Measurements from ENCODE around the gene CLDND1. TPM values are rescaled to one million over a fixed set of nuclear protein-coding genes. Genes with fewer than 3 reads are reported as not detected.
A peak's percentile ranks its signal among the peaks of the same experiment; 100 is the strongest.

CLDND1 gene
- total and polyA plus RNA-seq, 10 of the 15 experiments (the other 5 are each of a cell fraction or from before 2014, with no cell fraction given) = 97.8 to 225 (median 152) TPM

DNA sequence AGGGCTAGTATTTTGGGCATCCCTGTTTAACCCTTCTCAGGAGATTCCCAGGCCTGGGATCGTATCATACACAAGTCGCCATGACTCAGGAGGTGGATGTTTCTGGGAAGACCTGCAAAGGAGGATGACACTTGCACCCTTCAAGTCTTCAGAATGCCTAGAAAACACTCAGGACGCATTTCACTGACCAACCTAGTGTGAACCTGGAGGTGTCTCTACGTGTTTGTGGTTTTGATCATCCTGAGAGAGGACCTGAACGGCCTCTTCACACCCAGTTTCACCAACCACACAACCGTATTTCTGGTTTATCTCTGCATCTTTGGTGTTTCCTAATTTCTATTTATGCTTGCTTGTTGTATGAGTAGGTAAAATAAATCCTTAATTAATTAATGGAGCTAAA, 2.8 kb upstream of the CLDND1 start (continued):
- 0 out of 2 replicates have a peak, but pooled peaks have one; percentile 56 for TF ChIP-seq MLLT1 (IDR thresholded peaks at IDR 0.05)
- TF ChIP-seq BMI1 (IDR thresholded peaks at IDR 0.05; ENCODE audit: borderline replicate concordance) = peak; percentile 40; the same call in 1 of the 2 replicates
- TF ChIP-seq RB1 (IDR thresholded peaks at IDR 0.05; ENCODE audit: borderline replicate concordance) = no peak
- TF ChIP-seq BACH1 (IDR thresholded peaks at IDR 0.05; ENCODE audit: borderline replicate concordance) = peak; percentile 97
- TF ChIP-seq TCF3 (IDR thresholded peaks at IDR 0.05; ENCODE audit: borderline replicate concordance, insufficient read depth, low read depth, low read length) = no peak
- TF ChIP-seq SP1 (IDR thresholded peaks at IDR 0.05; ENCODE audit: low read depth, low read length) = no peak
- no peak for TF ChIP-seq CHD1 (IDR thresholded peaks at IDR 0.05; ENCODE audit: low read depth, low read length)
- 0 out of 2 replicates have a peak, but pooled peaks have one; percentile 20 for TF ChIP-seq ATF7 (IDR thresholded peaks at IDR 0.05; ENCODE audit: low read depth)
- TF ChIP-seq KLF5 (IDR thresholded peaks at IDR 0.05; ENCODE audit: partially characterized antibody) = peak; percentile 47
- peak; percentile 71 to 81 for TF ChIP-seq IKZF2 (IDR thresholded peaks at IDR 0.05)
- no peak for TF ChIP-seq MAX (IDR thresholded peaks at IDR 0.05; ENCODE audit: low read depth, low read length)
- no peak for TF ChIP-seq ZNF622 (IDR thresholded peaks at IDR 0.05)
- no peak for TF ChIP-seq HSF1 (IDR thresholded peaks at IDR 0.05; ENCODE audit: low read depth, low read length)
- peak; percentile 36; the same call in 1 of the 2 replicates for TF ChIP-seq ZNF687 (IDR thresholded peaks at IDR 0.05)
- TF ChIP-seq, protein P1, sequence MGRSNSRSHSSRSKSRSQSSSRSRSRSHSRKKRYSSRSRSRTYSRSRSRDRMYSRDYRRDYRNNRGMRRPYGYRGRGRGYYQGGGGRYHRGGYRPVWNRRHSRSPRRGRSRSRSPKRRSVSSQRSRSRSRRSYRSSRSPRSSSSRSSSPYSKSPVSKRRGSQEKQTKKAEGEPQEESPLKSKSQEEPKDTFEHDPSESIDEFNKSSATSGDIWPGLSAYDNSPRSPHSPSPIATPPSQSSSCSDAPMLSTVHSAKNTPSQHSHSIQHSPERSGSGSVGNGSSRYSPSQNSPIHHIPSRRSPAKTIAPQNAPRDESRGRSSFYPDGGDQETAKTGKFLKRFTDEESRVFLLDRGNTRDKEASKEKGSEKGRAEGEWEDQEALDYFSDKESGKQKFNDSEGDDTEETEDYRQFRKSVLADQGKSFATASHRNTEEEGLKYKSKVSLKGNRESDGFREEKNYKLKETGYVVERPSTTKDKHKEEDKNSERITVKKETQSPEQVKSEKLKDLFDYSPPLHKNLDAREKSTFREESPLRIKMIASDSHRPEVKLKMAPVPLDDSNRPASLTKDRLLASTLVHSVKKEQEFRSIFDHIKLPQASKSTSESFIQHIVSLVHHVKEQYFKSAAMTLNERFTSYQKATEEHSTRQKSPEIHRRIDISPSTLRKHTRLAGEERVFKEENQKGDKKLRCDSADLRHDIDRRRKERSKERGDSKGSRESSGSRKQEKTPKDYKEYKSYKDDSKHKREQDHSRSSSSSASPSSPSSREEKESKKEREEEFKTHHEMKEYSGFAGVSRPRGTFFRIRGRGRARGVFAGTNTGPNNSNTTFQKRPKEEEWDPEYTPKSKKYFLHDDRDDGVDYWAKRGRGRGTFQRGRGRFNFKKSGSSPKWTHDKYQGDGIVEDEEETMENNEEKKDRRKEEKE (IDR thresholded peaks at IDR 0.05) = no peak
- TF ChIP-seq RBBP5 (conservative IDR thresholded peaks at IDR 0.05) = no peak
- TF ChIP-seq SKIL (IDR thresholded peaks at IDR 0.05; ENCODE audit: low read depth, poor library complexity, severe bottlenecking) = peak; percentile 71
- TF ChIP-seq IKZF1 (conservative IDR thresholded peaks at IDR 0.05) = peak; percentile 84
- peak; percentile 65; the same call in 1 of the 2 replicates for TF ChIP-seq CBFB (IDR thresholded peaks at IDR 0.05; ENCODE audit: low read depth)
